ENCODE results near the gene TOB1.

The TOB1 gene

DNA sequence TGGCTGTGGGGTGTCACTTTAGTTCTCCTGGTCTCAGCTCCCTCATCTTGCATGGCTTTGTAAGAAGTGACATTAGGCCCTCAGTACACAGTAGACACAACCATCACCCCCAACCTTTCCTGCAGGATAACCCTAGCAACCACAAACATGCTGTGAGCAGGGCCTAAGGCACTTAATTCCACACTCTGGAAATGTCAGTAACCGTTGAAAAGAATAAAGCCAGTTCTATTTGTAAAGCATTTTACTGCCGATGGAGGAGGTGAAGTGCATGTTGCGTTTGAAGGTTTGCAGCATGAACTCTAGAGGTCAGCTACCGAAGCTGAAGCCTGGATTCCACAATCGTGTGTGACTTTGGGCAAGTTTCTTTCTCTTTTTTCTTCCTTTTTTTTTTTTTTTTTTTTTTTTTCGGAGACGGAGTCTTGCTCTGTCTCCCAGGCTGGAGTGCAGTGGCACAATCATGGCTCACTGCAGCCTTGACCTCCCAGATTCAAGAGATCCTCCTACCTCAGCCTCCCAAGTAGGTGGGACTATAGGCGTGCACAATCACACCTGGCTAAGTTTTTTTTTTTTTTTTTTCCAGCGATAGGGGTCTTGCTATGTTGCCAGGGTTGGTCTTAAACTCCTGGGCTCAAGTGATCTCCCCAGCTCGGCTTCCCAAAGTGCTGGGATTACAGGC lies 26.1 kb upstream of the TOB1 start:
- H3K27me3 ChIP-seq (replicated peaks; ENCODE audit: control insufficient read depth, insufficient read depth, low read length): no peaks in the 10 kb centered on the region
- no peaks in the 10 kb centered on the region for H3K36me3 ChIP-seq (ENCODE audit: control insufficient read depth, insufficient read depth, low read length, severe bottlenecking)
- H3K4me1 ChIP-seq (ENCODE audit: control insufficient read depth, insufficient read depth, low read length): peaks cover 10% of the 10 kb centered on the region
- H3K9ac ChIP-seq (ENCODE audit: low read length): no peak overlapping the region
- DNase-seq (ENCODE audit: low read depth): no peak
- H3K4me3 ChIP-seq (ENCODE audit: low read length): no peak overlapping the region
- H3K9me3 ChIP-seq (ENCODE audit: control insufficient read depth, low read length): no peaks in the 10 kb centered on the region

DNA sequence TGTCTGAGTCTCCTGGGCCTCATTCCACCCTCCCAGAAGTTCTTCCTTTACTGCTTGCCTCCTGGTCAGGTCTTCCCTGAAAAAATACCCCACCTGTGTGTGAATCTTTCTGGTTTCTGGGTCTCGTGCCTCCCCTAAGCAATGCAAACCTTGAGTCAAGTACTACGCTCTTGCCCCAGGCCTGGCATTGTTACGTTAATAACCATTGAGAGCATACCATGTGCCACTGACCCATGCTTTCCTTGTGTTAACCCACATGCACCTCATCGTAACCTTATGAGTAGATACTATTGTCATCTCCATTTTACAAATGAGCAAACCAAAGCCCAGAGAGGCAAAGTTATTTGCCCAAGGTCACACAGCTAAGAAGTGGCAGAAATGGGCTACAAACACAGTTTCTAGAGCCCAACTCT lies 25.4 kb upstream of the TOB1 start:
- no peaks in the 10 kb centered on the region for H3K27me3 ChIP-seq (replicated peaks; ENCODE audit: control insufficient read depth, insufficient read depth, low read length)
- H3K9me3 ChIP-seq (ENCODE audit: control insufficient read depth, low read length): no peaks in the 10 kb centered on the region
- H3K4me3 ChIP-seq (ENCODE audit: low read length): no peak overlapping the region
- H3K4me1 ChIP-seq (ENCODE audit: control insufficient read depth, insufficient read depth, low read length): peaks cover 10% of the 10 kb centered on the region
- no peaks in the 10 kb centered on the region for H3K36me3 ChIP-seq (ENCODE audit: control insufficient read depth, insufficient read depth, low read length, severe bottlenecking)
- no peak overlapping the region for H3K9ac ChIP-seq (ENCODE audit: low read length)
- DNase-seq (ENCODE audit: low read depth): no peak

DNA sequence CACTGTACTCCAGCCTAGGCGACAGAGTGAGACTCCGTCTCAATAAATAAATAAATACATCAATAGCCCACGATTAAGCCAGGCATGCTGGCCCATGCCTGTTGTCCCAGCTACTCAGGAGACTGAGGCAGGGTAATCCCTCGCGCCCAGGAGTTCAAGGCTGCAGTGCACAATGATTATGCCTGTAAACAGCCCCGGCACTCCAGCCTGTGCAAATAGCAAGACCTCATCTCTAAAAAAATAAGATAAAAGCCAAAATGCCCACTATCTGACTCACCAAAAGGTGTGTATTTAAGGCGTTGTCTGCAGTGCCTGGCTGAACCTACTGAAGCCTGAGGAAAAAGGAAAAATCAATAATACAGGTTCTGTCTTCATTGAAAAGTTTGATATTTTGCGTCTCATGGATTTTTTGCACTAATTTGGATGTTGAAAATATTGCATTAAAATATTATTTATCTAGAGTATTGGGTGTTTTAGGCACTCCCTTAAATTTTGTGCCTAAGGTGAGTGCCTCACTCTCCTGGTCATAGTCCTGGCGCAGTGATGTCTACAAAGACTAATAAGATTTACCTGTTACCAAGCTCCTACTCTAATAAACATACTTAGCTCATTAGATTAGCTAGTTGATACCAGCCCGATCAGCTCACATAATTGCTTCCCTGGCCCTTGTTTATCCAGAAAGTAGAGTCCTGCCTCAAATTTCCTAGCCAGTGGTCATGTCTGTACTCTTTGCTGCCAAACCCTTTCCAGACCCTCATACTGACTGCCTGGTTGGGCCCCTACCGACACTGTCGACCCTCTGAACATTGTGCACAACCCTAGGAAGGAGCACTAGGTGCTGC lies 24.7 kb upstream of the TOB1 start:
- Histone ChIP-seq H3K36me3 (ENCODE audit: control insufficient read depth, insufficient read depth, low read length, severe bottlenecking) (no peaks in the 10 kb centered on the region), H3K9me3 (ENCODE audit: control insufficient read depth, low read length) (no peaks in the 10 kb centered on the region), H3K4me3 (ENCODE audit: low read length) (no peak overlapping the region), H3K9ac (ENCODE audit: low read length) (no peak overlapping the region), H3K27me3 (replicated peaks; ENCODE audit: control insufficient read depth, insufficient read depth, low read length) (no peaks in the 10 kb centered on the region), H3K4me1 (ENCODE audit: control insufficient read depth, insufficient read depth, low read length) (peaks cover 10% of the 10 kb centered on the region)
- DNase-seq (ENCODE audit: low read depth): no peak

DNA sequence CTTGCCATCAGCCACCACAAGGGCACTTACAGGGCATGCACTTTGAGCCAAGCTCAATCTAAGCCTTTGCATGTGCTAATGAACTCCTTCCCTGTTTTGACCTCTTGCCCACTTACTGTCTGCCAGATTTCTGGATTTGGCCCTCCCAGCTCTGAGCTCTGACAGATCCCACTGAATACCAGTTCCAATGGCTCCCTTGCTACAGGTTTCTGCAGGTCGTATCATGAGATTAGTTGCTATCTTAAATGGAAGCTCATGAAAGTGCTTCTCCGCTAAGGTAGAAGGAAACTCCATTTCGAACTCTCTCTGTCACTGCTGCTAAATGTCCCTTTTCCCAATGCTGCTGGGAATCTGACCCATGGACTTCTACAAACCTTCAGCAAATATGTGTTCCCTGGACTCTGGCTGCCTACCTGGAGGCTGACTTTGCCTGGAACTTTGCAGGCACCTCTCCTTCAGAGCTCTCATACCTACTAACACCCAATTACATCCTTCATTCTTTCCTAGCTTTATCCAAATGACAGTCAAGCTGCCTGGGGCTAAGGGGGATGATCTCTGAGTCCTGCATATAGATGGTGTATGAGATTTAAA lies 23.5 kb upstream of the TOB1 start:
- Histone ChIP-seq H3K9me3 (ENCODE audit: control insufficient read depth, low read length) (no peaks in the 10 kb centered on the region), H3K27me3 (replicated peaks; ENCODE audit: control insufficient read depth, insufficient read depth, low read length) (no peaks in the 10 kb centered on the region), H3K4me3 (ENCODE audit: low read length) (no peak overlapping the region), H3K9ac (ENCODE audit: low read length) (no peak overlapping the region), H3K4me1 (ENCODE audit: control insufficient read depth, insufficient read depth, low read length) (peaks cover 11% of the 10 kb centered on the region), H3K36me3 (ENCODE audit: control insufficient read depth, insufficient read depth, low read length, severe bottlenecking) (no peaks in the 10 kb centered on the region)
- DNase-seq (ENCODE audit: low read depth): no peak

DNA sequence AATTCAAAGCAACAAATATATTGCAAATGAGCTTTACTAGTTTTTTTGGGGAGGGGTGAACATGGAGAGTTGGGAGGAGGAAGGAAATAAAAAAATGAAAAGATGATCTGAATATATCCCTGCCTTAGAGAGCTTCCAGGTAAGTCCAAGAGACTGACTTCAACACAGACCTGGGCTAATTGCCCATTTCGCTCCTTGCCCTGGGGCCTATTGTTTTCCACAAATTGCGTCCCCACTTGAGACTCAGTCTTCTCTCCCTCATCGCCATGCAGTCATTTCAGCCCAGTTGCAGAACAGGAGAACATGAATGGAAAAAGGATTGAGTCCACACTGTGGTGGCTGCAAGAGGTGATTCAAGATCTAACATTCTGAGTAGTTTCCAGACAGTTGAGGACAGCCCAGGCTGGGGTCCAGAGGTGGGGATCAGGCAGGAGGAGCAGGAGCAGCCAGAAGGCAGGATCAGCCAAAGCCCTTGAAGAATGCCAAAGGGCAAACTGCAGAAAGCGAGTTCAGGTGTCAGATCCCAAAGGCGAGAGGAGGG lies 21.6 kb upstream of the TOB1 start:
- Histone ChIP-seq H3K4me3 (ENCODE audit: low read length) (no peak overlapping the region), H3K36me3 (ENCODE audit: control insufficient read depth, insufficient read depth, low read length, severe bottlenecking) (no peaks in the 10 kb centered on the region), H3K9me3 (ENCODE audit: control insufficient read depth, low read length) (no peaks in the 10 kb centered on the region), H3K4me1 (ENCODE audit: control insufficient read depth, insufficient read depth, low read length) (peaks cover 19% of the 10 kb centered on the region), H3K9ac (ENCODE audit: low read length) (no peak overlapping the region), H3K27me3 (replicated peaks; ENCODE audit: control insufficient read depth, insufficient read depth, low read length) (no peaks in the 10 kb centered on the region)
- no peak for DNase-seq (ENCODE audit: low read depth)

DNA sequence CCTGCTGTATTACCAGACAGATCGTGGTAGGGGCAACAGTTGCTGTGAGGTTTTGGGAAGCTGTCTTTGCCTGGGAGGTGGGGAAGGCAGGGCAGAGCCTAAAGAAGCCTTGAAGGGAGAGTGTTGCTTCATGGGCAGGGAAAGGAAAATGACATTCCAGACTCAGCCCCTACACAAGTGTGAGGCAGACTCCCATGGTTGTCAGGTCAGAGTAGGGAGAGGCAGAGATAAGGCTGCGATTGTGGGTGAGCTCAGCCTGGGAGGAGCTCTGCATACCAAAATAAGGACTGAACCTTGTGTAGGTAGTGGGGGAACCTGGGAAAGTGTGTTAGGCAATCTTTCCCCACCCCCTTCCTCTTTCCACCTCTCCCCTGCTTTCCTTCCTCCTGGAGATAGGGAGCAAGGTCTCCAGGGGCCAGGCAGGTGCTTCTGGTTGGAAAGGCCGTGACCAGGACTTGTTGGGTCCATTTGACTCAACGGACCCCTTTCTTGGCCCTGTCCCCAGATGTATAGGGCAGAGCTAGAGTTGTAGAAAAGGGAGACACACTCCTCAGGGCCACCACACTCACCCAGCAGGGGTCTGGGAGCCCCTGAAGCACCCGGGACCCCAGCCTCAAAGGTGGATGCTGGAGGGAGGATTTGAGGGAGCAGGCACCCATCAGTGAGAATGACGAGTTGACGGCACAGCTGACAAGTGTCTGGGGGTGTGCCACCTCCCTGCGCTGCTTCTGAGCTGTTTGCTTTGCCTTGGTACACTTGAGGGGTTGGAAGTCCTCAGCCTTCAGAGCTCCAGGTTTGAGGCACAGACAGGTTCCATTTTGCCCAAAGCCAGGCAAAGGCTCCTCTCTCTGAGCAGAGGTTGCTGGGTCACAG lies 18.5 kb upstream of the TOB1 start:
- Histone ChIP-seq H3K4me1 (ENCODE audit: control insufficient read depth, insufficient read depth, low read length) (peaks cover 19% of the 10 kb centered on the region), H3K4me3 (ENCODE audit: low read length) (no peak overlapping the region), H3K36me3 (ENCODE audit: control insufficient read depth, insufficient read depth, low read length, severe bottlenecking) (no peaks in the 10 kb centered on the region), H3K27me3 (replicated peaks; ENCODE audit: control insufficient read depth, insufficient read depth, low read length) (no peaks in the 10 kb centered on the region), H3K9ac (ENCODE audit: low read length) (peak overlapping the region; percentile 17), H3K9me3 (ENCODE audit: control insufficient read depth, low read length) (peaks cover 2% of the 10 kb centered on the region)
- DNase-seq (ENCODE audit: low read depth): no peak

DNA sequence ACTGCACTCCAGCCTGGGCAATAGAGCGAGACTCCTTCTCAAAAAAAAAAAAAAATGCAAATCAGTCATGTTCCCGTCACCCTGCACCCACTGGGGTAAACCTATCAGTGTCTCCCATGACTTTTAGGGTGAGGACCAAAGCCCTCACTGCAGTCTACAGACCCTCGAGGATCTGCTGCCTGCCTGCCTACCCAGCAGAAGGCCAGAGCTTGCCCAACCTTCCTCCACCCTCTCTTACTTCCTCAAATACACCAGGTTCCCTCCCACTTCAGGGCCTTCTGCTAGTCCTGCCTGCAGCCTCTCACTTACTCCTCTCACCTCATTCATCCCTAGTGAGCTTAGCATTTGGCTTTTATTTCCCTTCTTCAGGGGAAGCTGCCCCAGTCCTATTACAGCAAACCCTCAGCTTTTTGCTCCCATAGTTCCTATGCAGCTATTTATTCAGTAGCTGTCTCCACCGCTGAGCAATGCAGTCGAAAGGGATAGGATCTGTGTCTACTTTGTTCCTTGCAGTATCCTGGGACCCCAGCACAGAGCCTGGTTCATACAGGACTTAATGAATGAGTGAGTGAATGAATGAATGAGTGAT lies 17.8 kb upstream of the TOB1 start:
- no peaks in the 10 kb centered on the region for H3K36me3 ChIP-seq (ENCODE audit: control insufficient read depth, insufficient read depth, low read length, severe bottlenecking)
- H3K9ac ChIP-seq (ENCODE audit: low read length): peak overlapping the region; percentile 17
- H3K4me3 ChIP-seq (ENCODE audit: low read length): no peak overlapping the region
- no peaks in the 10 kb centered on the region for H3K27me3 ChIP-seq (replicated peaks; ENCODE audit: control insufficient read depth, insufficient read depth, low read length)
- DNase-seq (ENCODE audit: low read depth): no peak
- peaks cover 2% of the 10 kb centered on the region for H3K9me3 ChIP-seq (ENCODE audit: control insufficient read depth, low read length)
- H3K4me1 ChIP-seq (ENCODE audit: control insufficient read depth, insufficient read depth, low read length): peaks cover 14% of the 10 kb centered on the region

DNA sequence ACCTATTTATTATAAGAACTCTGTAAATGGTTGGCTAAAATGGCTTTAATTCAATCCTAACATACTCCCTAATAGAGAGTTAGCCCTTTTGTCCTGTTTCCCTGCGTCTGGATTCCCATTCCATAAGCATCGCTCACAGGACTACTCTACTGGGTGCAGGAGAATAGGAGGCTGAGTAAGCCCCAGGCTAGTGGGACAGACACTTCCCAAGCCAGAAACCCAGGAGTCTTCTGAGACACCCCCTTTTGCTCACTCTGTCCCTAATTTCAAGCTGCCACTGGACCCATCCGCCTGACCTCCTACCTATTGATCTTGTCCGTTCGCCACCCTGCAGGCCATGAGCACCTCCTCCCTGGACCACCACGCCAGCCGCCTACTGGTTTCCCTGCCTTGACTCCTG lies 16.7 kb upstream of the TOB1 start:
- H3K36me3 ChIP-seq (ENCODE audit: control insufficient read depth, insufficient read depth, low read length, severe bottlenecking): no peaks in the 10 kb centered on the region
- no peak overlapping the region for H3K4me3 ChIP-seq (ENCODE audit: low read length)
- peak; percentile 73 for DNase-seq (ENCODE audit: low read depth)
- peaks cover 2% of the 10 kb centered on the region for H3K9me3 ChIP-seq (ENCODE audit: control insufficient read depth, low read length)
- peaks cover 18% of the 10 kb centered on the region for H3K4me1 ChIP-seq (ENCODE audit: control insufficient read depth, insufficient read depth, low read length)
- no peaks in the 10 kb centered on the region for H3K27me3 ChIP-seq (replicated peaks; ENCODE audit: control insufficient read depth, insufficient read depth, low read length)
- H3K9ac ChIP-seq (ENCODE audit: low read length): peak overlapping the region; percentile 6

DNA sequence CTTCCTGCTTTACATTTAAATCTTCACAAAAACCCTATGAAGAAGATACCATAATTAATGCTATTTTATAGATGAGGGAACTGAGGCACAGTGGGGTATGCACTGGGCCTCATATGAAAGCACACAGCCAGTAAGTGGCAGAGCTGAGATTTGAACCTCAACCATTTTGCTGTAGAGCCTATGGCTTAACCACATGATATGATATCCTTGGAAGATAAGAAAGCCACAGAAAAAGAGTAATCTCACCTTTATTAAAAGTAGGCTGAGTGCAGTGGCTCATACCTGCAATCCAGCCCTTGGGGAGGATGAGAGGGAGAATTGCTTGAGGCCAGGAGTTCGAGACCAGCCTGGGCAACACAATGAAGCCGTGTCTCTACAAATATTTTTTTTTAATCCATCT lies 15.0 kb upstream of the TOB1 start:
- H3K4me3 ChIP-seq (ENCODE audit: low read length): no peak overlapping the region
- no peak for DNase-seq (ENCODE audit: low read depth)
- H3K36me3 ChIP-seq (ENCODE audit: control insufficient read depth, insufficient read depth, low read length, severe bottlenecking): no peaks in the 10 kb centered on the region
- H3K4me1 ChIP-seq (ENCODE audit: control insufficient read depth, insufficient read depth, low read length): peaks cover 18% of the 10 kb centered on the region
- H3K27me3 ChIP-seq (replicated peaks; ENCODE audit: control insufficient read depth, insufficient read depth, low read length): no peaks in the 10 kb centered on the region
- no peak overlapping the region for H3K9ac ChIP-seq (ENCODE audit: low read length)
- peaks cover 2% of the 10 kb centered on the region for H3K9me3 ChIP-seq (ENCODE audit: control insufficient read depth, low read length)

DNA sequence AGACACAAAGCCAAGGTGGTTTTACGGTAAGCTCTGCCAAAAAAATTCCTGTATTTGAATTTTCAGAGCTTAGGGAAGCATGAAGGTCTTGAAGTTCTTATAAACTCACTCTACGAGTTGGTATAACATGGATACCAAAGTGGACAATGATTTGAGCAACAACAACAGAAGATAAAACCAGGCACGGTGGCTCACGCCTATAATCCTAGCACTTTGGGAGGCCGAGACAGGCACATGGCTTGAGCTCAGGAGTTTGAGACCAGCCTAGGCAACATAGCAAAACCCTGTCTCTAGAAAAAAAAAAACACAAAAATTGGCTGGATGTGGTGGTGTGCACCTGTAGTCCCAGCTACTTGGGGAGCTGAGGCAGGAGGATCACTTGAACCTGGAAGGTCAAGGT lies 12.9 kb upstream of the TOB1 start:
- peaks cover 13% of the 10 kb centered on the region for H3K4me1 ChIP-seq (ENCODE audit: control insufficient read depth, insufficient read depth, low read length)
- H3K9ac ChIP-seq (ENCODE audit: low read length): no peak overlapping the region
- H3K9me3 ChIP-seq (ENCODE audit: control insufficient read depth, low read length): peaks cover 2% of the 10 kb centered on the region
- DNase-seq (ENCODE audit: low read depth): no peak
- H3K36me3 ChIP-seq (ENCODE audit: control insufficient read depth, insufficient read depth, low read length, severe bottlenecking): no peaks in the 10 kb centered on the region
- no peak overlapping the region for H3K4me3 ChIP-seq (ENCODE audit: low read length)
- H3K27me3 ChIP-seq (replicated peaks; ENCODE audit: control insufficient read depth, insufficient read depth, low read length): no peaks in the 10 kb centered on the region
